DMS153 treated with DMSO at 0.1 percent for 48 hours (cell line): ENCODE measurements around the gene RNF112.
A peak's percentile ranks its signal among the peaks of the same experiment; 100 is the strongest.
"Not testable (repeated sequence)": the region's sequence is repeated elsewhere in the genome, so short reads cannot be mapped to it uniquely, and the experiment has no call there.

Source experiments
- DNase-seq: peaks from one replicate; lab custom pipeline; 2025; ENCODE audit not compliant: unreplicated experiment; lab: John Stamatoyannopoulos, UW

Gene RNF112

GRCh38 chr17:19443148-19443547 is 32.1 kb downstream of the RNF112 start:
- DNase-seq: no peak

- no peak for DNase-seq
These were observed 34.1 kb downstream of the RNF112 start for GRCh38 chr17:19445105-19445504.

GRCh38 chr17:19446577-19446976 is 35.5 kb downstream of the RNF112 start:
- not testable (repeated sequence) for DNase-seq

GRCh38 chr17:19447085-19447583 is 36.1 kb downstream of the RNF112 start:
- peak; percentile 17 for DNase-seq

- DNase-seq: no peak
These were observed 37.6 kb downstream of the RNF112 start for GRCh38 chr17:19448341-19449268.

- DNase-seq: no peak
These were observed 38.6 kb downstream of the RNF112 start for GRCh38 chr17:19449656-19450055.

GRCh38 chr17:19453296-19453695 is 42.3 kb downstream of the RNF112 start:
- DNase-seq: no peak

- no peak for DNase-seq
These were observed 43.0 kb downstream of the RNF112 start for GRCh38 chr17:19454074-19454473.

GRCh38 chr17:19456016-19456927 is 45.2 kb downstream of the RNF112 start:
- no peak for DNase-seq

- no peak for DNase-seq
These were observed 46.0 kb downstream of the RNF112 start for GRCh38 chr17:19457046-19457445.

GRCh38 chr17:19457830-19458271 is 46.8 kb downstream of the RNF112 start:
- no peak for DNase-seq

GRCh38 chr17:19458481-19458880 is 47.4 kb downstream of the RNF112 start:
- not testable (repeated sequence) for DNase-seq

GRCh38 chr17:19459018-19459655 is 48.1 kb downstream of the RNF112 start:
- DNase-seq: not testable (repeated sequence)

GRCh38 chr17:19460700-19461099 is 49.7 kb downstream of the RNF112 start:
- DNase-seq: no peak

GRCh38 chr17:19461116-19461515 is 50.1 kb downstream of the RNF112 start:
- DNase-seq: no peak

GRCh38 chr17:19461681-19462080 is 50.6 kb downstream of the RNF112 start:
- no peak for DNase-seq

- DNase-seq: not testable (repeated sequence)
These were observed 51.5 kb downstream of the RNF112 start for GRCh38 chr17:19462456-19463035.

- DNase-seq: no peak
These were observed 53.3 kb downstream of the RNF112 start for GRCh38 chr17:19464031-19465026.
